ENCODE measurements around the gene EARS2. TPM values are rescaled to one million over a fixed set of nuclear protein-coding genes. Genes with fewer than 3 reads are reported as not detected.

EARS2 gene
- polyA plus RNA-seq, 1 donor from 2014 or later = 22.2 TPM

GRCh38 chr16:23515881-23516280 lies 41.3 kb downstream of the EARS2 start:
- Histone ChIP-seq H2AFZ (ENCODE audit: low read depth, low read length) (no peak overlapping the region), H3K9me2 (ENCODE audit: insufficient read depth, low read length) (no peaks in the 10 kb centered on the region), H4K20me1 (ENCODE audit: insufficient read depth) (no peaks in the 10 kb centered on the region), H3K27ac (ENCODE audit: low read length) (no peak overlapping the region), H3K4me2 (ENCODE audit: low read length) (no peak overlapping the region), H3K36me3 (ENCODE audit: insufficient read depth, low read length) (no peaks in the 10 kb centered on the region), H3F3A (ENCODE audit: insufficient read depth, low read length, poor library complexity, severe bottlenecking) (no peaks in the 10 kb centered on the region), H3K9me3 (ENCODE audit: low read length) (no peaks in the 10 kb centered on the region), H3K79me2 (replicated peaks; ENCODE audit: insufficient read depth, low read length) (no peaks in the 10 kb centered on the region), H3K27me3 (ENCODE audit: insufficient read depth, low read depth, low read length) (no peaks in the 10 kb centered on the region), H3K9ac (ENCODE audit: low read length) (no peak overlapping the region), H3K4me3 (ENCODE audit: low read length) (no peak overlapping the region)
- TF ChIP-seq MXI1 (conservative IDR thresholded peaks at IDR 0.05; ENCODE audit: poor library complexity, severe bottlenecking) = no peak
- no peak for TF ChIP-seq SMC3 (conservative IDR thresholded peaks at IDR 0.05; ENCODE audit: poor library complexity)

DNA sequence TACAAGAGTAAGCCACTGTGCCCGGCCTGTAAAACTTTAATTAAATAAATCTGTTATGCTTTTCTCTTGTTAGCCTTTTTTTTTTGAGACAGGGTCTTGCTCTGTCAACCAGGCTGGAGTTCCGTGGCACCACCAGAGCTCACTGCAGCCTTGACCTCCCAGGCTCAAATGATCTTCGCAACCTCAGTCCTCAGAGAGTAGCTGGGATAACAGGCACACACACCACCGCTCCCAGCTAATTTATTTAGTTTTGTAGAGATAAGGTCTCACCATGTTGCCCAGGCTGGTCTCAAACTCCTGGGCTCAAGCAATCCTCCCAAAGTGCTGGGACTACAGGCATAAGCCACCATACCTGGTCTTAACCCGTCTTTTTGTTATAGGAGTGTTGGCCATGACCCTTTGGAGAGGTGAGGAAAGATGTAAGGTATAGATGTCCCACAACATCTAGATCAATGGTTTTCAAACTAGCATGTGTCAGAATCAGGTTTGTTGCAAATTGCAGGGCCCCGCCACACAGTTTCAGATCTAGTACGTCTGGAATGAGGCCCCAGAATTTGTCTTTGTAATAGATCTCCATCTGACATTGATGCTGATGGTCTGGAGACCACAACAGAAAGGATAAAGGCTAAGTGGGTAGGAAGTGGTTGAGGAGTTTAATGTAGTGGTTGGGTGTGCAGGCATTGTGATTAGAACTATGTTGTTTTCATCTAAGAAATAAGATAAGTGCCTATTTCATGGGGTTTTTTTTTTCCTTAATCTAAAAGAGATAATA lies 42.6 kb downstream of the EARS2 start:
- H3K27me3 ChIP-seq (ENCODE audit: insufficient read depth, low read depth, low read length) = no peaks in the 10 kb centered on the region
- no peaks in the 10 kb centered on the region for H3K36me3 ChIP-seq (ENCODE audit: insufficient read depth, low read length)
- no peak overlapping the region for H3K4me2 ChIP-seq (ENCODE audit: low read length)
- no peaks in the 10 kb centered on the region for H3F3A ChIP-seq (ENCODE audit: insufficient read depth, low read length, poor library complexity, severe bottlenecking)
- no peaks in the 10 kb centered on the region for H3K9me2 ChIP-seq (ENCODE audit: insufficient read depth, low read length)
- no peak overlapping the region for H3K4me3 ChIP-seq (ENCODE audit: low read length)
- H4K20me1 ChIP-seq (ENCODE audit: insufficient read depth) = no peaks in the 10 kb centered on the region
- H2AFZ ChIP-seq (ENCODE audit: low read depth, low read length) = no peak overlapping the region
- H3K79me2 ChIP-seq (replicated peaks; ENCODE audit: insufficient read depth, low read length) = peaks cover 2% of the 10 kb centered on the region
- H3K27ac ChIP-seq (ENCODE audit: low read length) = no peak overlapping the region
- H3K9me3 ChIP-seq (ENCODE audit: low read length) = no peaks in the 10 kb centered on the region
- H3K9ac ChIP-seq (ENCODE audit: low read length) = no peak overlapping the region
- TF ChIP-seq SMC3 (conservative IDR thresholded peaks at IDR 0.05; ENCODE audit: poor library complexity) (no peak), EP300 (conservative IDR thresholded peaks at IDR 0.05; ENCODE audit: poor library complexity, severe bottlenecking) (no peak), CTCF (IDR thresholded peaks at IDR 0.05; ENCODE audit: poor library complexity, severe bottlenecking) (no peak), EZH2 (IDR thresholded peaks at IDR 0.05; ENCODE audit: borderline replicate concordance, insufficient read depth, low read length, poor library complexity, severe bottlenecking) (no peak), MXI1 (conservative IDR thresholded peaks at IDR 0.05; ENCODE audit: poor library complexity, severe bottlenecking) (no peak), TAF1 (IDR thresholded peaks at IDR 0.05; ENCODE audit: low read depth) (no peak), POLR2AphosphoS5 (IDR thresholded peaks at IDR 0.05) (no peak), RAD21 (conservative IDR thresholded peaks at IDR 0.05) (no peak)
- TF ChIP-seq, protein P1, sequence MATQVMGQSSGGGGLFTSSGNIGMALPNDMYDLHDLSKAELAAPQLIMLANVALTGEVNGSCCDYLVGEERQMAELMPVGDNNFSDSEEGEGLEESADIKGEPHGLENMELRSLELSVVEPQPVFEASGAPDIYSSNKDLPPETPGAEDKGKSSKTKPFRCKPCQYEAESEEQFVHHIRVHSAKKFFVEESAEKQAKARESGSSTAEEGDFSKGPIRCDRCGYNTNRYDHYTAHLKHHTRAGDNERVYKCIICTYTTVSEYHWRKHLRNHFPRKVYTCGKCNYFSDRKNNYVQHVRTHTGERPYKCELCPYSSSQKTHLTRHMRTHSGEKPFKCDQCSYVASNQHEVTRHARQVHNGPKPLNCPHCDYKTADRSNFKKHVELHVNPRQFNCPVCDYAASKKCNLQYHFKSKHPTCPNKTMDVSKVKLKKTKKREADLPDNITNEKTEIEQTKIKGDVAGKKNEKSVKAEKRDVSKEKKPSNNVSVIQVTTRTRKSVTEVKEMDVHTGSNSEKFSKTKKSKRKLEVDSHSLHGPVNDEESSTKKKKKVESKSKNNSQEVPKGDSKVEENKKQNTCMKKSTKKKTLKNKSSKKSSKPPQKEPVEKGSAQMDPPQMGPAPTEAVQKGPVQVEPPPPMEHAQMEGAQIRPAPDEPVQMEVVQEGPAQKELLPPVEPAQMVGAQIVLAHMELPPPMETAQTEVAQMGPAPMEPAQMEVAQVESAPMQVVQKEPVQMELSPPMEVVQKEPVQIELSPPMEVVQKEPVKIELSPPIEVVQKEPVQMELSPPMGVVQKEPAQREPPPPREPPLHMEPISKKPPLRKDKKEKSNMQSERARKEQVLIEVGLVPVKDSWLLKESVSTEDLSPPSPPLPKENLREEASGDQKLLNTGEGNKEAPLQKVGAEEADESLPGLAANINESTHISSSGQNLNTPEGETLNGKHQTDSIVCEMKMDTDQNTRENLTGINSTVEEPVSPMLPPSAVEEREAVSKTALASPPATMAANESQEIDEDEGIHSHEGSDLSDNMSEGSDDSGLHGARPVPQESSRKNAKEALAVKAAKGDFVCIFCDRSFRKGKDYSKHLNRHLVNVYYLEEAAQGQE (IDR thresholded peaks at IDR 0.05; ENCODE audit: borderline replicate concordance) = no peak
